Upper lobe of left lung (tissue), 6 donors: Measurements from ENCODE around the gene AMACR. TPM values are rescaled to one million over a fixed set of nuclear protein-coding genes. Genes with fewer than 3 reads are reported as not detected.
"Not testable (repeated sequence)": the region's sequence is repeated elsewhere in the genome, so short reads cannot be mapped to it uniquely, and the experiment has no call there.

Experiments used
- ATAC-seq, 2 donors: fragments of 200-7000 bp; cut with Tn5 transposase; one replicate each; pipeline ENCODE4 v1.9.1; 2022; ENCODE audit warnings: mild to moderate bottlenecking in 2 of 2, moderate library complexity in 2 of 2; ENCODE audit not compliant: low FRiP score in 2 of 2
- DNase-seq, 2 donors: peaks; one replicate each; pipeline ENCODE4 v3.0.0-alpha.2; 2019 to 2020
- H3K27ac ChIP-seq, 4 donors: fragments of 200-600 bp; sonication (generic); one replicate each; pipeline ENCODE4 v1.5.1; 2016 to 2019
- H3K27me3 ChIP-seq, 4 donors: fragments of 200-600 bp; sonication (generic); one replicate each; pipeline ENCODE4 v1.5.1; 2017 to 2019
- H3K36me3 ChIP-seq, 4 donors: fragments of 200-600 bp; sonication (generic); one replicate each; pipeline ENCODE4 v1.5.1; 2016 to 2019
- H3K4me1 ChIP-seq, 4 donors: fragments of 200-600 bp; sonication (generic); one replicate each; pipeline ENCODE4 v1.5.1; 2018 to 2019
- H3K4me3 ChIP-seq, 4 donors: fragments of 200-600 bp; sonication (generic); one replicate each; pipeline ENCODE4 v1.5.1; 2017 to 2019; ENCODE audit warnings: mild to moderate bottlenecking in 2 of 4, moderate library complexity in 1 of 4
- H3K9me3 ChIP-seq, 4 donors: fragments of 200-600 bp; sonication (generic); one replicate each; pipeline ENCODE4 v1.5.1; 2018 to 2019
- EP300 ChIP-seq, 4 donors: sonication (generic); formaldehyde crosslinking; IDR thresholded peaks; one replicate each; pipeline ENCODE4 v1.5.1; 2017; ENCODE audit warnings: antibody characterized with exemption in 4 of 4, control low read depth in 2 of 4
- POLR2A ChIP-seq, 4 donors: fragments of 450-650 bp; IDR thresholded peaks; one replicate each; pipeline ENCODE4 v1.5.1; 2016 to 2017; ENCODE audit warnings: antibody characterized with exemption in 4 of 4, mild to moderate bottlenecking in 2 of 4
- POLR2AphosphoS5 ChIP-seq, 2 donors: sonication (generic); formaldehyde crosslinking; IDR thresholded peaks; one replicate each; pipeline ENCODE4 v1.5.1; 2017; ENCODE audit warnings: antibody characterized with exemption in 2 of 2
- WGBS, 2 donors: methylation state at CpG; one replicate each; pipeline ENCODE4 v1.1.5; 2017 to 2018; 5-methylcytosine and 5-hydroxymethylcytosine counted together
- total RNA-seq, 6 donors: library from RNA; depleted of rRNA in 4 of 6; stranded (reverse); fragments of >200 nt in 4 of 6; gene quantifications; one replicate each; pipeline versions ENCODE4 v1.1.0 to v1.2.1, GENCODE V29; 2016 to 2021
- TF ChIP-seq, protein P1 (sequence below), 6 experiments: fragments of 450-650 bp in 4 of 6; fragments of 200-600 bp in 2 of 6; sonication (generic) in 2 of 6; IDR thresholded peaks; one replicate each; pipeline ENCODE4 v1.5.1; 2016 to 2019; ENCODE audit warnings: antibody characterized with exemption in 6 of 6
- donor health status: DM: no; HTN: no; CAD: no; lungs with moderate emphysema.
- donor health status: DM: no; HTN: yes; CAD: no; lungs with severe emphysema.

Gene AMACR
- total RNA-seq, 6 donors from 2014 or later = 7.3 to 18.7 (median 11.6) TPM

DNA sequence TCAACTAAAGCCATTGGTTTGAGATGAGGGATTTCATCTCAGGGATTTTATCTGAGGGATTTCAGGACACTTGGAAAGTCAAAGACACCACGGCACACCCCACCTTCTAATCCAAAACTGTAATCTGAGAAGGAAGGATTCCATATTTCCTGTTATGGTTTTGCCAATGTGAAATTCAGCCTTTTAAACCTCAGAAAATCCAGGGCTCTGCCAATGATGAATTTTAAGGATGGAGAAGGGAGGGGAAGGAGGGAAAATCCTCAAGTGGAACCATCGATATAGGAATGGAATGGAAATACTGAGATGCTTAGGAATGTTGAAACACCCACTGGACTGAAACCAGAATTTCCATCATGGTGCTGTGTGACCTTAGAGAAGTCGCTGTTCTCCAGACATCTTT lies 29.9 kb upstream of the AMACR start:
- ATAC-seq = peak in 1 of 2 donors; percentile 79
- peaks cover 2 to 22% (median 12%) of the 10 kb centered on the region in 4 donors for H3K4me1 ChIP-seq
- H3K4me3 ChIP-seq = no peak overlapping the region
- H3K36me3 ChIP-seq = peaks cover 0 to 13% (median 0%) of the 10 kb centered on the region in 4 donors
- DNase-seq = no peak
- 79 to 87% methylated on average over 3 of the region's 3 CpGs for WGBS, 2 donors
- no peaks in the 10 kb centered on the region for H3K27me3 ChIP-seq
- no peak overlapping the region for H3K27ac ChIP-seq
- TF ChIP-seq POLR2A (IDR thresholded peaks at IDR 0.05) (no peak), POLR2AphosphoS5 (IDR thresholded peaks at IDR 0.05) (no peak)
- no peaks in the 10 kb centered on the region for H3K9me3 ChIP-seq

DNA sequence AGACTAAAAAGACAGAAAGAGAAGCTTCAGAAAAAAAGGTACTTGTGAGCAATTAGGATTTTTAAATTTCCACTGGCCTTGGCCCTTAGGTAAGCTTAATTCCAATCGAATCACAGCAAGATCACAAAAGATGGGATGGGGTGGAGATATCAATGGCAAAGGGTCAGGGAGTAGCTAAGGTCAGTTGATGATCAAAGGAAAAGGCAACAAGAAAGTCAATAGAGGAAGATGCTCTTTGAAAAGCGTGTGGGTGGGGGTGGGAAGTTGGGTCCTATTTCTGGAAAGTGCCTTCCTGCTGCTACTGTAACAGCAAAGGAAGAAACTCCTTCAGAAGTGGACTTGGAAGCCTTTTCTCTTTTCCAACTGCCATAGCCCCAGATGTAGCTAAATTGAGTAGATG lies 27.9 kb upstream of the AMACR start:
- 57 to 66% methylated on average over 2 of the region's 2 CpGs for WGBS, 2 donors
- TF ChIP-seq, protein P1, sequence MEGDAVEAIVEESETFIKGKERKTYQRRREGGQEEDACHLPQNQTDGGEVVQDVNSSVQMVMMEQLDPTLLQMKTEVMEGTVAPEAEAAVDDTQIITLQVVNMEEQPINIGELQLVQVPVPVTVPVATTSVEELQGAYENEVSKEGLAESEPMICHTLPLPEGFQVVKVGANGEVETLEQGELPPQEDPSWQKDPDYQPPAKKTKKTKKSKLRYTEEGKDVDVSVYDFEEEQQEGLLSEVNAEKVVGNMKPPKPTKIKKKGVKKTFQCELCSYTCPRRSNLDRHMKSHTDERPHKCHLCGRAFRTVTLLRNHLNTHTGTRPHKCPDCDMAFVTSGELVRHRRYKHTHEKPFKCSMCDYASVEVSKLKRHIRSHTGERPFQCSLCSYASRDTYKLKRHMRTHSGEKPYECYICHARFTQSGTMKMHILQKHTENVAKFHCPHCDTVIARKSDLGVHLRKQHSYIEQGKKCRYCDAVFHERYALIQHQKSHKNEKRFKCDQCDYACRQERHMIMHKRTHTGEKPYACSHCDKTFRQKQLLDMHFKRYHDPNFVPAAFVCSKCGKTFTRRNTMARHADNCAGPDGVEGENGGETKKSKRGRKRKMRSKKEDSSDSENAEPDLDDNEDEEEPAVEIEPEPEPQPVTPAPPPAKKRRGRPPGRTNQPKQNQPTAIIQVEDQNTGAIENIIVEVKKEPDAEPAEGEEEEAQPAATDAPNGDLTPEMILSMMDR (IDR thresholded peaks at IDR 0.05) = no peak
- no peak for TF ChIP-seq POLR2A (IDR thresholded peaks at IDR 0.05)
- no peak for TF ChIP-seq EP300 (IDR thresholded peaks at IDR 0.05)
- no peak for TF ChIP-seq POLR2AphosphoS5 (IDR thresholded peaks at IDR 0.05)
- no peak for DNase-seq

DNA sequence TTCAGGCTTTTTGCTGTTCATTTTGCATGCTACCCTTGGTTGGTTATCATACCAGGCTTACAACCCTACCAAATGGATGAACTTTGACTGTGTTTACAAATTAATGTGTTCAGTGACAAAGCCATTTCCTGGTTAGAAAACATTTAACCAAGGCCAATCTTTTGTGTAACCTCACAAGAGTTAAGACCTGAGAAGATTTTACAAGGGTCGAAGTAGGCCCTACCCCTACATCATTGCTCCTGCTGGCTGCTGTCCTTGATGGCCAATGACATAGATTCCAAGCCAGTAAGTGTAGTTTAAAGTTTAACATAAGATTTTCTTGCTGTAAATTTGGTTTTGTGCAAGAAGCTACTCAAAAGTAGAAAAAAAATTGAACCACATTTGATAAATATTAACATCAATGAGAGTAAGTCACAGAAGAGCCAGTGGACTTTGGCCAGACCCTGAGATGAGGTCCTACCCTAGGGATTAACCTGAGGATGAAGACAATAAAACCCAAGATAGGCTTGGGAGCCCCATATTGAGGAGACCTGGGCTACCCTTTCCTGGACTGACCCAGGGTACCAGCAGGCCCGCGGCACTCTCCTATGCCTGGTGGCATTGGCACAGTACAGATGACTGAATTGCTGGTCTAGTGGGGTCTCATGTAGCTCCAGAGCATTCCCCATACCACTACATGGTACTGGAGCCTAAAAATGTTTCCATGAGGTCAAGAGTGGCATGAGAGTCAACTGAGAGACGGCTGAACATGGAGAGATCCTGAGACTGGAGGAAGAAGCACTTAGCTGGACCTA lies 26.9 kb upstream of the AMACR start:
- DNase-seq (no peak), ATAC-seq (no peak)
- Histone ChIP-seq H3K4me1 (peaks cover 0 to 6% (median 0%) of the 10 kb centered on the region in 4 donors), H3K9me3 (no peaks in the 10 kb centered on the region), H3K27me3 (no peaks in the 10 kb centered on the region), H3K4me3 (no peak overlapping the region), H3K36me3 (peaks cover 0 to 13% (median 0%) of the 10 kb centered on the region in 4 donors), H3K27ac (no peak overlapping the region)
- WGBS, 2 donors = 90 to 92% methylated on average over 4 of the region's 4 CpGs
- TF ChIP-seq, protein P1 (IDR thresholded peaks at IDR 0.05) = no peak
- no peak for TF ChIP-seq POLR2A (IDR thresholded peaks at IDR 0.05)
- no peak for TF ChIP-seq POLR2AphosphoS5 (IDR thresholded peaks at IDR 0.05)
- no peak for TF ChIP-seq EP300 (IDR thresholded peaks at IDR 0.05)

More for the DNA sequence above, 27.9 kb upstream of the AMACR start:
- Histone ChIP-seq H3K4me1 (peaks cover 0 to 6% (median 3%) of the 10 kb centered on the region in 4 donors), H3K9me3 (no peaks in the 10 kb centered on the region), H3K27me3 (no peaks in the 10 kb centered on the region), H3K27ac (no peak overlapping the region), H3K4me3 (no peak overlapping the region), H3K36me3 (peaks cover 0 to 13% (median 0%) of the 10 kb centered on the region in 4 donors)
- ATAC-seq = no peak

DNA sequence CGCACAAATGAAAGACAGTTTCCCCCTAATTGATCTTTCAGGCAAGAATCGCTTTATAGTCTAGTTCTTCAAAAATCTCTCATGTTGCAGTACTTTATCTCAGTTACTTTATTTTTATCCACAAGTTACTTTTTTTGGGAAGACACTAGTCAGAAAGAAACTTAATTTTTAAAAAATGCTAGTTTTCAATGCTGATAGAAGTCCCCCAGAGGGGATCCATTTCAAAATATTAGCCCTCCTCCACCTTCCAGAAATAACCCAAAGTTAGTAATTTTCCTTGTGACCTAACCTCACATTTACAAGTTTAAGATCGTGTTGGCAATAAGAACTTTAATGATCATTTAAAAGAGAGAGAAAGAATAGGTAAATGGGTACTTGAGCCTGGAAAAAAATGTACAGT lies 24.1 kb upstream of the AMACR start:
- Histone ChIP-seq H3K27ac (no peak overlapping the region), H3K4me3 (no peak overlapping the region), H3K36me3 (peaks cover 0 to 13% (median 0%) of the 10 kb centered on the region in 4 donors), H3K4me1 (no peaks in the 10 kb centered on the region), H3K9me3 (no peaks in the 10 kb centered on the region), H3K27me3 (no peaks in the 10 kb centered on the region)
- DNase-seq (no peak), ATAC-seq (no peak)
- WGBS, 2 donors = 90 to 92% methylated on average over 3 of the region's 3 CpGs
- TF ChIP-seq, protein P1 (IDR thresholded peaks at IDR 0.05) = no peak
- no peak for TF ChIP-seq POLR2AphosphoS5 (IDR thresholded peaks at IDR 0.05)

DNA sequence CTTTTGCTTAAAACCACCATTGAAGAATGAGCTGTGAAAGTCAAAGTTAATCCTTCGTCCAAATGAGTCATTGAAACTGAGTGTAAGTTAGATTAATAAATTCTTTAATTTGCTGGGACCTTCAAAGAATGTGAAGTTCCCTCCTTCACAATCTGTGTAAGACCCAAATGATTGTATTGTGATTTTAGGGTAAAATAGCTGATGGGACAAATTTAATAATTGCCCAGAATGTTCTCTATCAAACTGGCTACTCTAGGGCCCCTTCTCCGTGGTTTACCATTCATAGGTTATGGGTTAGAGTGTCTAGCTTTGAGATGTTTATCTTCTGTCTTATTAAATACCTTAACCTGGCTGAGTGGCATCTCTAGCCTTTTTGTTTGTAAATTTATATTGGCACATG lies 23.3 kb upstream of the AMACR start:
- TF ChIP-seq, protein P1 (IDR thresholded peaks at IDR 0.05) = no peak
- TF ChIP-seq EP300 (IDR thresholded peaks at IDR 0.05) (no peak), POLR2AphosphoS5 (IDR thresholded peaks at IDR 0.05) (no peak), POLR2A (IDR thresholded peaks at IDR 0.05) (no peak)
- no peak overlapping the region for H3K27ac ChIP-seq

DNA sequence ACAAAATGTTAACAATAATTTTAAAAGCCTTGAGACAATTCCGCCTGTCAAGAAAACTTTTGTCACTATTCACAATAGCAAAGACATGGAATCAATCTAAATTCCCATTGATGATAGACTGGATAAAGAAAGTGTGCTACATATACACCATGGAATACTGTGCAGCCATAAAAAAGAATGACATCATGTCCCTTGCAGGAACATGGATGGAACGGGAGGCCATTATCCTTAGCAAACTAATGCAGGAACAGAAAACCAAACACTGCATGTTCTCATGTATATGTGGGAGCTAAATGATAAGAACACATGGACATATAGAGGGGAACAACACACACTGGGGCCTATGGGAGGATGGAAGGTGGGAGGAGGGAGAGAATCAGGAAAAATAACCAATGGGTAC lies 22.7 kb upstream of the AMACR start:
- not testable (repeated sequence) for H3K4me1 ChIP-seq, H3K4me3 ChIP-seq, ATAC-seq, H3K27ac ChIP-seq, DNase-seq, H3K27me3 ChIP-seq, H3K9me3 ChIP-seq
- peaks cover 0 to 13% (median 0%) of the 10 kb centered on the region in 4 donors for H3K36me3 ChIP-seq
- WGBS, 2 donors = 97 to 98% methylated on average over 2 of the region's 2 CpGs

More for the DNA sequence above, 23.3 kb upstream of the AMACR start:
- H3K36me3 ChIP-seq = peaks cover 0 to 13% (median 0%) of the 10 kb centered on the region in 4 donors
- H3K4me1 ChIP-seq = no peaks in the 10 kb centered on the region
- ATAC-seq (no peak), DNase-seq (no peak)
- no peaks in the 10 kb centered on the region for H3K27me3 ChIP-seq
- H3K4me3 ChIP-seq = no peak overlapping the region
- no peaks in the 10 kb centered on the region for H3K9me3 ChIP-seq
- WGBS, 2 donors = 81 to 84% methylated on average over 2 of the region's 2 CpGs
